HEK293 (cell line): ENCODE results near the gene SLC7A1.

Source experiments
- CTCF ChIA-PET: fragments of 350-600 bp; formaldehyde crosslinking; extraction: SDS; loops from one replicate; lab custom pipeline; 2021; ENCODE audit warnings: antibody characterized with exemption; lab: Yijun Ruan, JAX
- POLR2A ChIA-PET: fragments of 300-600 bp; formaldehyde crosslinking; extraction: SDS; loops from one replicate; lab custom pipeline; 2020; ENCODE audit warnings: antibody characterized with exemption, inconsistent platforms; lab: Yijun Ruan, JAX
- H3K27ac ChIP-seq: fragments of 200-500 bp; sonication (Bioruptor generic); 2 replicates; pipeline ENCODE4 v1.5.1; 2014; ENCODE audit warnings: low read depth, low read length, control low read depth, inconsistent platforms; ENCODE audit errors: extremely low read depth
- H3K36me3 ChIP-seq, 2 experiments: fragments of 200-500 bp in 1 of 2; sonication (Bioruptor generic) in 1 of 2; 1 replicate in 1 of 2; 2 replicates in 1 of 2; pipeline ENCODE4 v1.5.1; 2014 to 2017; ENCODE audit warnings: inconsistent platforms in 2 of 2, low read length in 2 of 2; ENCODE audit not compliant: control insufficient read depth in 2 of 2, insufficient read depth in 1 of 2
- H3K4me1 ChIP-seq: fragments of 200-500 bp; sonication (Bioruptor generic); 2 replicates; pipeline ENCODE4 v1.5.1; 2014; ENCODE audit warnings: mild to moderate bottlenecking, low read length, inconsistent platforms; ENCODE audit not compliant: control insufficient read depth, insufficient read depth
- H3K4me3 ChIP-seq: 2 replicates; pipeline ENCODE4 v1.5.1; 2011; ENCODE audit warnings: low read depth, mild to moderate bottlenecking, control low read depth, low read length, moderate library complexity
- H3K9me3 ChIP-seq: fragments of 200-500 bp; sonication (Bioruptor generic); 2 replicates; pipeline ENCODE4 v1.5.1; 2014; ENCODE audit warnings: low read depth, low read length, inconsistent platforms; ENCODE audit not compliant: control insufficient read depth, insufficient read depth
- GLIS1 ChIP-seq: fragments of 450-650 bp; formaldehyde crosslinking; IDR thresholded peaks from 2 replicates; pipeline ENCODE4 v1.5.1; 2016; ENCODE audit warnings: missing biosample characterization, missing genetic modification characterization
- SP2 ChIP-seq: fragments of 450-650 bp; formaldehyde crosslinking; IDR thresholded peaks from 2 replicates; pipeline ENCODE4 v1.5.1; 2016; ENCODE audit warnings: missing biosample characterization, missing genetic modification characterization
- WT1 ChIP-seq: fragments of 450-650 bp; formaldehyde crosslinking; IDR thresholded peaks from 2 replicates; pipeline ENCODE4 v1.5.1; 2016; ENCODE audit warnings: missing biosample characterization, missing genetic modification characterization
- ZNF211 ChIP-seq: fragments of 450-650 bp; formaldehyde crosslinking; IDR thresholded peaks from 2 replicates; pipeline ENCODE4 v1.5.1; 2016; ENCODE audit warnings: low read depth, missing biosample characterization, missing genetic modification characterization
- ZNF292 ChIP-seq: fragments of 450-650 bp; formaldehyde crosslinking; IDR thresholded peaks from 2 replicates; pipeline ENCODE4 v1.5.1; 2016; ENCODE audit warnings: low read depth, missing biosample characterization, missing genetic modification characterization, borderline replicate concordance
- ZNF416 ChIP-seq: fragments of 450-650 bp; formaldehyde crosslinking; IDR thresholded peaks from 2 replicates; pipeline ENCODE4 v1.5.1; 2016; ENCODE audit warnings: missing biosample characterization, missing genetic modification characterization
- ZNF501 ChIP-seq: fragments of 450-650 bp; formaldehyde crosslinking; IDR thresholded peaks from 2 replicates; pipeline ENCODE4 v1.5.1; 2016; ENCODE audit warnings: missing biosample characterization, missing genetic modification characterization
- ZNF510 ChIP-seq: fragments of 450-650 bp; formaldehyde crosslinking; IDR thresholded peaks from 2 replicates; pipeline ENCODE4 v1.5.1; 2018; ENCODE audit warnings: mild to moderate bottlenecking, missing genetic modification characterization, missing biosample characterization; ENCODE audit not compliant: insufficient replicate concordance
- ZNF521 ChIP-seq: fragments of 450-650 bp; formaldehyde crosslinking; IDR thresholded peaks from 2 replicates; pipeline ENCODE4 v1.5.1; 2017; ENCODE audit warnings: missing biosample characterization, mild to moderate bottlenecking, missing genetic modification characterization
- ZSCAN16 ChIP-seq: fragments of 450-650 bp; formaldehyde crosslinking; IDR thresholded peaks from 2 replicates; pipeline ENCODE4 v1.5.1; 2016; ENCODE audit warnings: missing biosample characterization, missing genetic modification characterization
- TF ChIP-seq, protein P1 (sequence below): fragments of 450-650 bp; formaldehyde crosslinking; IDR thresholded peaks from 2 replicates; pipeline ENCODE4 v1.5.1; 2017; ENCODE audit warnings: missing biosample characterization, missing genetic modification characterization
- TF ChIP-seq, protein P2 (sequence below): fragments of 450-650 bp; formaldehyde crosslinking; IDR thresholded peaks from 2 replicates; pipeline ENCODE4 v1.5.1; 2016; ENCODE audit warnings: missing biosample characterization, missing genetic modification characterization
- TF ChIP-seq, protein P3 (sequence below): fragments of 450-650 bp; formaldehyde crosslinking; IDR thresholded peaks from 2 replicates; pipeline ENCODE4 v1.5.1; 2016; ENCODE audit warnings: missing biosample characterization, missing genetic modification characterization
- TF ChIP-seq, protein P4 (sequence below): IDR thresholded peaks from 2 replicates; pipeline ENCODE4 v1.6.1; 2011; ENCODE audit warnings: mild to moderate bottlenecking, low read depth, low read length, borderline replicate concordance
- TF ChIP-seq, protein P5 (sequence below): fragments of 450-650 bp; IDR thresholded peaks from 2 replicates; pipeline ENCODE4 v1.5.1; 2018; ENCODE audit warnings: missing biosample characterization, mild to moderate bottlenecking, missing genetic modification characterization

The SLC7A1 gene

DNA sequence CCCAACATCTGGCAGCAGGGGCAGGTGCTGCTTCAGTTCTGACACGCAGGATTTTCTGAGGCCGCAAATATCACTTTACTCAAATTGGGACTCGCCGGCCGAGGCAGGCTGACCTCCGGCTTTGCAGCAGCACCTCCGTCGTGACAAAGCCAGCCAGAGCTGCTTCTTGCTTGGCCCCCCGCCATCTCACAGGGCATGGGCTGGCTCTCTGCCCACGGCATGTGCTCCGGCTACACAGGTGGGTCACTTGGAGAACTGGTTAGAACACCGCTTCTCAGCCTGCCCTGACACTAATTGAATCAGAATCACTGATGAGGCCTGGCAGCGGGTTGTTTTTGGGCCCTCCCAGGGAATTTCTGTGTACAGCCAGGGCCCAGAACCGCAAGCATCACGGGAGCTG lies 112.3 kb downstream of the SLC7A1 start:
- TF ChIP-seq GLIS1 (tag by site-specific recombination), result no peak
- H3K4me3 ChIP-seq, result no peak overlapping the region
- peaks cover 3% of the 10 kb centered on the region; the same call in 1 of the 2 replicates for H3K4me1 ChIP-seq
- no peaks in the 10 kb centered on the region for H3K9me3 ChIP-seq
- no peaks in the 10 kb centered on the region for H3K36me3 ChIP-seq
- no peak overlapping the region for H3K27ac ChIP-seq
- ChIA-PET POLR2A (no interaction called here), CTCF (interaction anchor here (1.4 kb wide), 1 partner anchor 11 kb away, joined by 8 read pairs; no protein-coding TSS in a partner anchor)

DNA sequence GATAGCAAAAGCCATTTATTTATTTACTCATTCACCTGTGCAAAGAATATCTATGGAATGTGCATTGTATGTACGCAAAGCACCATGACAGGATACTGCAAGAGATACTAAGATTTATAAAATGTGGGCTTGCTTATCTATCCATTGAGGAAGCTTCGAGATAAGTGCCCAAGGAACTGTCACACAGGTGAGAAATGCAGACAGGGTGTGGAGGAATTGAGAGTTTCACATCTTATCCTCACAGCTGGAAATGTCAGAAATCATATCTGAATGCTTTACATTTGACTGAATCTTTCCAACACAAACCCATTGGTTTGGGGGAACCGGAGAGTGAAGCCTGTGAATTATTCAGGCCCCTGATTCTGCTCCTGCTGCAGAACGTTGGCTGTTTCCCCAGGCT lies 113.0 kb downstream of the SLC7A1 start:
- TF ChIP-seq, protein P1, sequence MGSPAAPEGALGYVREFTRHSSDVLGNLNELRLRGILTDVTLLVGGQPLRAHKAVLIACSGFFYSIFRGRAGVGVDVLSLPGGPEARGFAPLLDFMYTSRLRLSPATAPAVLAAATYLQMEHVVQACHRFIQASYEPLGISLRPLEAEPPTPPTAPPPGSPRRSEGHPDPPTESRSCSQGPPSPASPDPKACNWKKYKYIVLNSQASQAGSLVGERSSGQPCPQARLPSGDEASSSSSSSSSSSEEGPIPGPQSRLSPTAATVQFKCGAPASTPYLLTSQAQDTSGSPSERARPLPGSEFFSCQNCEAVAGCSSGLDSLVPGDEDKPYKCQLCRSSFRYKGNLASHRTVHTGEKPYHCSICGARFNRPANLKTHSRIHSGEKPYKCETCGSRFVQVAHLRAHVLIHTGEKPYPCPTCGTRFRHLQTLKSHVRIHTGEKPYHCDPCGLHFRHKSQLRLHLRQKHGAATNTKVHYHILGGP, result no peak
- TF ChIP-seq, protein P2, sequence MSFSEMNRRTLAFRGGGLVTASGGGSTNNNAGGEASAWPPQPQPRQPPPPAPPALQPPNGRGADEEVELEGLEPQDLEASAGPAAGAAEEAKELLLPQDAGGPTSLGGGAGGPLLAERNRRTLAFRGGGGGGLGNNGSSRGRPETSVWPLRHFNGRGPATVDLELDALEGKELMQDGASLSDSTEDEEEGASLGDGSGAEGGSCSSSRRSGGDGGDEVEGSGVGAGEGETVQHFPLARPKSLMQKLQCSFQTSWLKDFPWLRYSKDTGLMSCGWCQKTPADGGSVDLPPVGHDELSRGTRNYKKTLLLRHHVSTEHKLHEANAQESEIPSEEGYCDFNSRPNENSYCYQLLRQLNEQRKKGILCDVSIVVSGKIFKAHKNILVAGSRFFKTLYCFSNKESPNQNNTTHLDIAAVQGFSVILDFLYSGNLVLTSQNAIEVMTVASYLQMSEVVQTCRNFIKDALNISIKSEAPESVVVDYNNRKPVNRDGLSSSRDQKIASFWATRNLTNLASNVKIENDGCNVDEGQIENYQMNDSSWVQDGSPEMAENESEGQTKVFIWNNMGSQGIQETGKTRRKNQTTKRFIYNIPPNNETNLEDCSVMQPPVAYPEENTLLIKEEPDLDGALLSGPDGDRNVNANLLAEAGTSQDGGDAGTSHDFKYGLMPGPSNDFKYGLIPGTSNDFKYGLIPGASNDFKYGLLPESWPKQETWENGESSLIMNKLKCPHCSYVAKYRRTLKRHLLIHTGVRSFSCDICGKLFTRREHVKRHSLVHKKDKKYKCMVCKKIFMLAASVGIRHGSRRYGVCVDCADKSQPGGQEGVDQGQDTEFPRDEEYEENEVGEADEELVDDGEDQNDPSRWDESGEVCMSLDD (tag by site-specific recombination), result no peak
- TF ChIP-seq ZNF292 (tag by site-specific recombination), result no peak
- TF ChIP-seq ZNF501 (tag by site-specific recombination), result no peak
- no peak for TF ChIP-seq ZNF510 (tag by site-specific recombination)
- no peak for TF ChIP-seq ZSCAN16 (tag by site-specific recombination)
- no peak for TF ChIP-seq ZNF211 (tag by site-specific recombination)
- TF ChIP-seq ZNF521 (tag by site-specific recombination), result no peak
- TF ChIP-seq, protein P3, sequence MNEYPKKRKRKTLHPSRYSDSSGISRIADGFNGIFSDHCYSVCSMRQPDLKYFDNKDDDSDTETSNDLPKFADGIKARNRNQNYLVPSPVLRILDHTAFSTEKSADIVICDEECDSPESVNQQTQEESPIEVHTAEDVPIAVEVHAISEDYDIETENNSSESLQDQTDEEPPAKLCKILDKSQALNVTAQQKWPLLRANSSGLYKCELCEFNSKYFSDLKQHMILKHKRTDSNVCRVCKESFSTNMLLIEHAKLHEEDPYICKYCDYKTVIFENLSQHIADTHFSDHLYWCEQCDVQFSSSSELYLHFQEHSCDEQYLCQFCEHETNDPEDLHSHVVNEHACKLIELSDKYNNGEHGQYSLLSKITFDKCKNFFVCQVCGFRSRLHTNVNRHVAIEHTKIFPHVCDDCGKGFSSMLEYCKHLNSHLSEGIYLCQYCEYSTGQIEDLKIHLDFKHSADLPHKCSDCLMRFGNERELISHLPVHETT (tag by site-specific recombination), result no peak
- TF ChIP-seq, protein P4, sequence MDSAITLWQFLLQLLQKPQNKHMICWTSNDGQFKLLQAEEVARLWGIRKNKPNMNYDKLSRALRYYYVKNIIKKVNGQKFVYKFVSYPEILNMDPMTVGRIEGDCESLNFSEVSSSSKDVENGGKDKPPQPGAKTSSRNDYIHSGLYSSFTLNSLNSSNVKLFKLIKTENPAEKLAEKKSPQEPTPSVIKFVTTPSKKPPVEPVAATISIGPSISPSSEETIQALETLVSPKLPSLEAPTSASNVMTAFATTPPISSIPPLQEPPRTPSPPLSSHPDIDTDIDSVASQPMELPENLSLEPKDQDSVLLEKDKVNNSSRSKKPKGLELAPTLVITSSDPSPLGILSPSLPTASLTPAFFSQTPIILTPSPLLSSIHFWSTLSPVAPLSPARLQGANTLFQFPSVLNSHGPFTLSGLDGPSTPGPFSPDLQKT, result no peak
- no peak for TF ChIP-seq ZNF416
- TF ChIP-seq SP2 (tag by site-specific recombination), result no peak
- TF ChIP-seq WT1 (tag by site-specific recombination), result no peak
- TF ChIP-seq, protein P5, sequence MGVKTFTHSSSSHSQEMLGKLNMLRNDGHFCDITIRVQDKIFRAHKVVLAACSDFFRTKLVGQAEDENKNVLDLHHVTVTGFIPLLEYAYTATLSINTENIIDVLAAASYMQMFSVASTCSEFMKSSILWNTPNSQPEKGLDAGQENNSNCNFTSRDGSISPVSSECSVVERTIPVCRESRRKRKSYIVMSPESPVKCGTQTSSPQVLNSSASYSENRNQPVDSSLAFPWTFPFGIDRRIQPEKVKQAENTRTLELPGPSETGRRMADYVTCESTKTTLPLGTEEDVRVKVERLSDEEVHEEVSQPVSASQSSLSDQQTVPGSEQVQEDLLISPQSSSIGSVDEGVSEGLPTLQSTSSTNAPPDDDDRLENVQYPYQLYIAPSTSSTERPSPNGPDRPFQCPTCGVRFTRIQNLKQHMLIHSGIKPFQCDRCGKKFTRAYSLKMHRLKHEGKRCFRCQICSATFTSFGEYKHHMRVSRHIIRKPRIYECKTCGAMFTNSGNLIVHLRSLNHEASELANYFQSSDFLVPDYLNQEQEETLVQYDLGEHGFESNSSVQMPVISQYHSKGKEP, result no peak
- Histone ChIP-seq H3K36me3 (no peaks in the 10 kb centered on the region), H3K4me1 (peaks cover 3% of the 10 kb centered on the region; the same call in 1 of the 2 replicates), H3K9me3 (no peaks in the 10 kb centered on the region), H3K4me3 (no peak overlapping the region), H3K27ac (no peak overlapping the region)
- POLR2A ChIA-PET, result no interaction called here
- CTCF ChIA-PET, result interaction anchor here (1.2 kb wide), 1 partner anchor 9 kb away, joined by 7 read pairs; no protein-coding TSS in a partner anchor
